ENCODE results near the gene ELFN2.

The ELFN2 gene

GRCh38 chr22:37416389-37416788, 10.9 kb downstream of the ELFN2 start:
- TF ChIP-seq CTCF (IDR thresholded peaks at IDR 0.05; ENCODE audit: insufficient read depth, low read length, poor library complexity, severe bottlenecking) = no peak
- H3K36me3 ChIP-seq (ENCODE audit: control insufficient read depth, insufficient read depth, low read length) = no peaks in the 10 kb centered on the region
- DNase-seq (ENCODE audit: extremely low read depth, insufficient read length) = no peak

GRCh38 chr22:37415210-37415609, 12.1 kb downstream of the ELFN2 start:
- Histone ChIP-seq H3K4me3 (replicated peaks; ENCODE audit: low read depth, low read length) (no peak overlapping the region), H3K36me3 (ENCODE audit: control insufficient read depth, insufficient read depth, low read length) (no peaks in the 10 kb centered on the region), H3K27me3 (replicated peaks; ENCODE audit: control insufficient read depth, insufficient read depth, low read length) (peaks cover 2% of the 10 kb centered on the region)
- TF ChIP-seq CTCF (IDR thresholded peaks at IDR 0.05; ENCODE audit: insufficient read depth, low read length, poor library complexity, severe bottlenecking) = no peak
- no peak for DNase-seq (ENCODE audit: extremely low read depth, insufficient read length)

More at GRCh38 chr22:37416389-37416788, 10.9 kb downstream of the ELFN2 start:
- peaks cover 5% of the 10 kb centered on the region for H3K27me3 ChIP-seq (replicated peaks; ENCODE audit: control insufficient read depth, insufficient read depth, low read length)
- H3K4me3 ChIP-seq (replicated peaks; ENCODE audit: low read depth, low read length) = no peak overlapping the region

GRCh38 chr22:37414288-37414687, 13.0 kb downstream of the ELFN2 start:
- H3K27me3 ChIP-seq (replicated peaks; ENCODE audit: control insufficient read depth, insufficient read depth, low read length) = peaks cover 2% of the 10 kb centered on the region
- DNase-seq (ENCODE audit: extremely low read depth, insufficient read length) = no peak
- TF ChIP-seq CTCF (IDR thresholded peaks at IDR 0.05; ENCODE audit: insufficient read depth, low read length, poor library complexity, severe bottlenecking) = no peak
- H3K36me3 ChIP-seq (ENCODE audit: control insufficient read depth, insufficient read depth, low read length) = no peaks in the 10 kb centered on the region
- H3K4me3 ChIP-seq (replicated peaks; ENCODE audit: low read depth, low read length) = no peak overlapping the region

GRCh38 chr22:37413546-37413945, 13.7 kb downstream of the ELFN2 start:
- H3K4me3 ChIP-seq (replicated peaks; ENCODE audit: low read depth, low read length) = no peak overlapping the region
- TF ChIP-seq CTCF (IDR thresholded peaks at IDR 0.05; ENCODE audit: insufficient read depth, low read length, poor library complexity, severe bottlenecking) = no peak
- H3K27me3 ChIP-seq (replicated peaks; ENCODE audit: control insufficient read depth, insufficient read depth, low read length) = peaks cover 2% of the 10 kb centered on the region
- H3K36me3 ChIP-seq (ENCODE audit: control insufficient read depth, insufficient read depth, low read length) = no peaks in the 10 kb centered on the region
- no peak for DNase-seq (ENCODE audit: extremely low read depth, insufficient read length)

GRCh38 chr22:37412495-37413250, 14.6 kb downstream of the ELFN2 start:
- DNase-seq (ENCODE audit: extremely low read depth, insufficient read length) = no peak

More at GRCh38 chr22:37412495-37413250, 14.6 kb downstream of the ELFN2 start:
- no peaks in the 10 kb centered on the region for H3K36me3 ChIP-seq (ENCODE audit: control insufficient read depth, insufficient read depth, low read length)
- H3K4me3 ChIP-seq (replicated peaks; ENCODE audit: low read depth, low read length) = no peak overlapping the region
- TF ChIP-seq CTCF (IDR thresholded peaks at IDR 0.05; ENCODE audit: insufficient read depth, low read length, poor library complexity, severe bottlenecking) = no peak
- peaks cover 2% of the 10 kb centered on the region for H3K27me3 ChIP-seq (replicated peaks; ENCODE audit: control insufficient read depth, insufficient read depth, low read length)

Measured in GM06990 (cell line).